ENCODE measurements around the gene LRP5.
A peak's percentile ranks its signal among the peaks of the same experiment; 100 is the strongest.

Gene LRP5

GRCh38 chr11:68349461-68350249 is 37.3 kb downstream of the LRP5 start:
- no peak for DNase-seq

GRCh38 chr11:68350759-68351449 is 38.5 kb downstream of the LRP5 start:
- no peak for DNase-seq

DNA sequence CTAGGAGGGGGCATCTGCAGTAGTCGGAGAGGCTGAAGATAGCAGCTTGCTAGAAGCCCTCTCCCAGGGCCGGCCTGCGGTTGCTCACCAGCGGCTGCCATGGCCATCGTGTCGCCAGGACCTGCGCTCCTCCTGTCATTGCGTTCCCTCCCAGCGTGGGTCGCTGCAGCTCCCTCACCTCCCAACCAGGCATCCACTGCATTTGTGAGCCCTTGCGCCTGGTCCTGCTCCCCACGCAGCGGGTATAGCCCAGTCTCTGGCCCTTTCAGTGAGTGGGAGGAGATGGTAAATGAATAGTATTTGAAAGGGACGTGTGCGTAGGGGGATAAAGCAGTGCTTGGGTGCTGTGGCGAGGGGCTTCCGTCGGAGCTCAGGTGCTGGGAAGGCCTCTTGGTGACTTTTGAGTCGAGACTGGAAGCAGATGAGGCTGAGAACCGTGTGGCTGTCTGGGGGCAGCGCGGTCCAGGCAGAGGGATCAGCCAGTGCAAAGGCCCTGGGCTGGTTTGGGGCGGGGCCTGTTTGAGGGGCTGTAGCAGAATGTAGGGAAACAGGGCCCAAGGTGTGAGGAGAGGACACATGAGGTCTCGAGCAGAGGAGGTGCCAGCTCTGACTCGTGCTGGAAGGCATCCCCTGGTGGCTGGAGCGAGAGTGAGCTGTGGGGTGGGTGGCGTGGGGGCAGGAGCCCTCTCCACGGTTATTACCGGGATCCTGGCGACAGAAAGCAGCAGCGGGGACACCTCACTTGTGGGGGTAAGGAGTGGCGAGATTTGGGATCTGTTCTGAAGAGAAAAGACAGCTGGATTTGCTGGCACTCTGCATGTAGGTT is 39.3 kb downstream of the LRP5 start:
- DNase-seq, result no peak

DNA sequence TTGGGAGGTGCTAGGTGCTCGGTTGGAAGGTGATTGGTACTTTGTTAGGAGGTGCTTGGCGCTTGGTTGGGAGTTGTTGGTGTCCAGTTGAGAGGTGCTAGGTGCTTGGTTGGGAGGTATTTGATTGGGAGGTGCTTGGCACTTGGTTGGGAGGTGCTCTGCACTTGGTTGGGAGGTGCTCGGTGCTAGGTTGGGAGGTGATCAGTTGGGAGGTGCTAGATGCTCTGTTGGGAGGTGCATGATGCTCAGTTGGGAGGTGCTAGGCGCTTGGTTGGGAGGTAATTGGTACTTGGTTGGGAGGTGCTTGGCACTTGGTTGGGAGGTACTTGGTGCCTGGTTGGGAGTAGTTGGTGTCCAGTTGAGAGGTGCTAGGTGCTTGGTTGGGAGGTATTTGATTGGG is 40.2 kb downstream of the LRP5 start:
- DNase-seq, result no peak

- no peak for DNase-seq
These were observed 40.7 kb downstream of the LRP5 start for GRCh38 chr11:68353118-68353517.

GRCh38 chr11:68353669-68354068 is 41.3 kb downstream of the LRP5 start:
- DNase-seq, result no peak

DNA sequence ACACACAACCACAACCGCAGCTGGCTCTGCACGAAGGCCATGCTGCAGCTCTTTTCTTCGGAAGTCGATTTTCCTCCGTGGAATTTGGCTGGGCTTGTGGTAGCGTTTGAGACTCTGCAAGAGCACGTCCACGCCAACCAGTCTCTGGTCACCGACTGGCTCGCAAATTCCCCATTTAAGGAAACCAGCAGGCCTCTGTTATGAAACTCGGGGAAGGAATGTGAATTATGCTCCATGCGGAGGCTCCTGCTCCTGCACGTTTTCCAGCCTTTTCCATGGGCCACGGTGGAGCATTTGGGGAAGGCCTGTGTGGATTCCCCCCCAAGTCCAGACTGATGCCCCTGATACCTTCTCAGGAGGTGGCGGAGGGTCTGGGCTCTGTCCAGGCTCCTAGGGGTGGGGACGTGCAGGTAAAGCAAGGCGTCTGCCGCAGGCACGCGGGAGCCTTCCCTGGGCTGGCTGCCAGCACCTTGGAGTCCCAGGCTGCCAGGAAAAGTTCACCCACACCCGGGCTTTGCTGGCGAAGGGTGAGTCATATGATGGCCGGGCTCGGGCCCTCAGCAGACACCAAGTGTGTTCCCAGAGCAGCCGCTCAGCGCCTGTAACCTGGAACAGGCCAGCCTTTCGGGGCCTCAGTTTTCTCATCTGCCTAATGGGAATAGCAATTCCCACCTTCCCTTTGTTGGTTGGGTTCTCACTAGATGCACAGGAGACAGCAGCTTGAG is 41.9 kb downstream of the LRP5 start:
- no peak for DNase-seq

DNA sequence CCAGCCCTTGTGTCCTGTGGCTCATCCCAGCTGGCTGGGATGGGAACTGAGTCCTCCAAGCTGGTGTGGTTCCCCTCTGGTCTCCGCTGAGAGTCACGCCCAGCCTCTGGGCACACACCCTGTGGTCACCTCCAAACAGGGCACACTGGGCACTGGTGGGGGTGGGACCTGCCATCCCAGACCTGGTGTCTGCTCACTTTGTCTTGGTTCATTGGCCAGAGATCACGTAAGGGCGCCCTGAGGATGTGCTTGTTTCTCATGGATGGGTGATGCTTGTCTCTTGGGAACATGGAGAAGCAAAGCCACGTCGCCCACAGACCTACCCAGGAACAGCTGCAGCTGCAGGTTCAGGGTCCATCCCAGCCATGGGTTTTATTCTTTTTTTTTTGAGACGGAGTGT is 43.1 kb downstream of the LRP5 start:
- no peak for DNase-seq

GRCh38 chr11:68357568-68357967 is 45.2 kb downstream of the LRP5 start:
- DNase-seq, result no peak

DNA sequence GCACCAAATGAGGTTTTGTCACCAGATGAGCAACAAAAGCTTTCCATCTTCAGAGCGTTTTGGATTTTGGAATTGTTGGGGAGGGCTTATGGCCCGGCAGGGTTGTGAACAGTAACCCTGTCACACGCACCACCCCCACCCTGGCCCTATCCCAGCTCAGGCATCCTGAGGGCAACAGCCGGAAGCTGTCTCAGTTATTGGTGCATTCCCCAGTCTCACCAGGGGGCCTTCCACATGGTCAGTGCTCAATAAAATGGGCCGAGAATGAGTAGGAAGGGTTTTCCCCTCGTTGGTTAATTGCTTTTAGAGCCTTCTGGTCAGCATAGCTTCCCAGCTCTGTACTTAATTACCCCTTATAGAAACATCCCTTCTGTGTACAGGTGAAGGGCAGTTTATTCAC is 46.0 kb downstream of the LRP5 start:
- no peak for DNase-seq

- no peak for DNase-seq
These were observed 49.3 kb downstream of the LRP5 start for GRCh38 chr11:68361702-68362101.

DNA sequence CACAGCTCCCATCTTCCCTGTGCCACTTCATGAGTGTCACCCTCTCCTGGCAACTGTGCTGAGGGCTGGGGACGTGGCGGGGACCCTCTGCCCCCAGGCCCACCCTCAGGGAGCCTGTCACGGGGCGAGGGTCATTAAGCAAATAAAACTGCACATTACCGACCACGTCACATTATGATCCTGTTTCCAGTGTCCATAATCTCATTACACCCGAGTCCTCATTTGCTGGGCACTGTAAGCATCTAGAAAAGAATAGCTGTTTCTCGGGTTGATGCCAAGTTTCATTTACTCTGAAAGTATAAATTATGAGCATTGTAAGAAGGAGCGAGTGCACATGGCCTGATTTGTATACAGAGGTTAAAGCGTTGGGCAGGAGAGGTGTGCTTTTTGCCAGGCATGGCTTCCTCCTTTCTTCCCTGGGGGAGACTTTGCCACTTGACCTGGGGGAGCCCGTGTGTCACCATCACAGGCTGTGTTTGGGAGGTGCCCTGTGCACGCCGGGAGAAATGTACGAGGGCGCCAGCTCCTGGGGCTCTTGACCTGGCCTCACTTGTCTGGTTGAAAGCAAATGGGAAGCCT is 50.5 kb downstream of the LRP5 start:
- no peak for DNase-seq

GRCh38 chr11:68363776-68364175 is 51.4 kb downstream of the LRP5 start:
- no peak for DNase-seq

DNA sequence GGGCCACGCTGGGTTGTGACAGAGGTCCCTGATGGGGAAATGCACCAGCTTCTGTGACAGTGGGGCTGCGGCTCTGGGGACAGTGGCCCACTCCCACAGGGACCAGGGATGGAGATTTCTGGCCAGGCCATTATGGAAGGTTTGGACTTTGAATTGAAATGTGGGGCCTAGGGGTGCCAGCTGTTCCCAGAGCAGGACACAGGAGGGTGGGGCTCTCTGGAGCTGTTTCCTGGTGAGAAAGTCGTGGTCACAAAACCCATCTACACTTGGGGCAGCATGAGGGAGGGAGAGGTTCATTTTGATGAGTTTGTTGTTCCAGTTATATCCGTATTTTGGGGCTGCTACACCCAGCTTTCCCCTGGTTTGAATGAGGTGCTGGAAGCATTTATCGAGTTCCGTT is 52.2 kb downstream of the LRP5 start:
- no peak for DNase-seq

- no peak for DNase-seq
These were observed 53.6 kb downstream of the LRP5 start for GRCh38 chr11:68365943-68366435.

DNA sequence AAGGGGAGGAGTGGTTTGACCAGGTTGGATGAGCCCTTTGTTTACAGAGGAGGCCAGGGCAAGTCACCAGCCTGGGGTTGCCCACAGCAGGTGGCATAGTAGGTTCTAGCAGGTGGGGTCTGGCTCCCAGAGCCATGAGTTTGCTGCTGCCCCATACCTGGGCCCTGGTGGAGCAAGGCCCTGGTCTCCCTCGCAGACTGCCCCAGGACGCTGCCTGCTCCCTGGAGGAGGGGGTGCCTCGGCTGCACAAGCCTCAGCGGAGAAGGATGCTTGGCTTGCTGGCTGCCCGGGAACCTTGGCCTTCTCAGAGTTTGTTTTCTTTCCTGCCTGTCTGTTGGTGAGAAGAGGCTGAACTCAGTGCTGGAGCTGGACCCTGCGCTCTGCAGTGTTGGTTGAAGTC is 54.9 kb downstream of the LRP5 start:
- DNase-seq, result no peak

DNA sequence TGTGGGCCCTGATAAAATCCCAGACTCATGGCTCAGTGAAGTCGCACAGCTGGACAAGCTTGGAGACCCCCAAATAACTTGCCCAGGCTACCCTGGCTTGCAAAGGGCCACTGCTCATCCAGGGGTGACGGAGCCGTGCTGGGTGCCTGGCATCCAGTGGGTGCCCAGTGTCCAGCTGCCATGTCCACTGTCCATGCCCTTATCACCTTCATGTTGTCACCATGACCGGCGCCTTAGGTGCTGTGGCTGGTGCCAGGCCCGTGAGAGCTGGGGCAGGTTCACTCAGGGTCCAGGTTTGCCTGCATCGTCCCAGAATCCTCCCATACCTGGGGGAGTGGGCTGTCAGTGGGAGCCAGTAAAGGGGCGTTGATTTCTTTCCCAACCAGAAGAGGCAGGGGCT is 57.4 kb downstream of the LRP5 start:
- DNase-seq, result no peak

- peak; percentile 88 for DNase-seq
These were observed 58.1 kb downstream of the LRP5 start for GRCh38 chr11:68370211-68371111.

DNA sequence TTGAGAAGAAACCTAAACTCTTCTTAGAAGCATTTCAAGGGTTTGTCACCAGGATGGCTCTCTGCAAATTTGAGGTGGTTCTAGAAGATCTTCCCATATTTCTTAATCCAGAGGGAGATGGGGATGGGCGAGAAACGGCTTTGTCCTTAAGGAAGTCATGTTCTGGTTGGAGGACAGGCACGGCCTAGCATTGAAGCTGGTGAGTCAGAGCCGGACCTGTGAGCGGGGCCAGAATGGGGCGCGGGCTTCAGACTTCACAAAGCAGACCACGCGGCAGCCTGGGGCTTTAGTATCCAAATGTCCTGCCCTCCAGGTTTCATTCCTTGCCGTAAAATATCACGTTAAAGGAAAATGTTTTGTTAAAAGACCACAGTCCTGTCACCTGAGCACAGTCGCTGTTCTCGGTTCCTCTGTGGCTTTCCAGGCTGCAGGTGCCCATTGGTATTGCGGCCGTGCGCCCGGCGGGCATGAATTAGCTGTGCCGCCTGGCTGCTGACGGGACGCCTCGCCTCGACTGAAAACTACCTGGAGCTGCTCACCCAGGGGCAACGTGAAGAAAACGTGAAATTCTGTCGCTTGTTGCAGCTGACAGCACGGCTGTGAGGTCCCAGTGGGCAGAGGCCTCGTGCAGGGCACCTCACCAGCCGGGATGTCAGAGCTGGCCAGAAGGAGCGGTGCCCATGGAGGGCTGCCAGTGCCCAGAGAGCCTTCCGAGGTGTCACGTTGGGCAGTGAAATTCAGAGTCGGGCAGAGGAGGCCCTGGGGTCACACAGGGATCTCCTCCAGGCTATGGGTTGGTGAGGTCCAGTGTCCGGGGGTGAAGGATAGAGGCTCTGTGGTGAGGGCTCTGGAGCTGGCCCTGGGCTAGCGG is 59.0 kb downstream of the LRP5 start:
- DNase-seq, result peak; percentile 66

- peak; percentile 31 for DNase-seq
These were observed 59.7 kb downstream of the LRP5 start for GRCh38 chr11:68372114-68372513.

Measured in suppressor macrophage treated with lipopolysaccharide for 4 hours (primary cell).